Measurements from ENCODE around the gene SORL1. TPM values are rescaled to one million over a fixed set of nuclear protein-coding genes. Genes with fewer than 3 reads are reported as not detected.

The SORL1 gene
- total RNA-seq, 1 experiment from 2014 or later: 68.3 TPM

GRCh38 chr11:121570453-121570852, 118.3 kb downstream of the SORL1 start:
- Mint-ChIP-seq H3K27ac (no peak overlapping the region), H3K9me3 (no peaks in the 10 kb centered on the region), H3K4me3 (no peak overlapping the region), H3K27me3 (ENCODE audit: low read depth) (no peaks in the 10 kb centered on the region), H3K4me1 (peaks cover 7 to 11% of the 10 kb centered on the region in 2 experiments; a peak in 3 of 4 replicates), H3K36me3 (ENCODE audit: insufficient read depth in 1 of 3, low read depth in 3 of 3) (peaks cover 40 to 79% (median 71%) of the 10 kb centered on the region in 3 experiments)
- Histone ChIP-seq H4K91ac (ENCODE audit: insufficient read length, low read depth, low read length) (no peak overlapping the region), H2AK5ac (ENCODE audit: insufficient read length, low read length) (no peak overlapping the region), H4K8ac (replicated peaks; ENCODE audit: insufficient read length, low read depth, low read length) (no peak overlapping the region), H3K23ac (ENCODE audit: insufficient read length, low read depth, low read length) (no peak overlapping the region), H3K14ac (ENCODE audit: insufficient read depth, low read length) (no peak overlapping the region), H3K56ac (ENCODE audit: insufficient read length, low read depth, low read length) (no peak overlapping the region), H3K27me3 (ENCODE audit: insufficient read depth, low read length) (no peaks in the 10 kb centered on the region), H2AFZ (ENCODE audit: low read length) (no peak overlapping the region), H3K23me2 (ENCODE audit: insufficient read length, low read depth, low read length, poor library complexity, severe bottlenecking) (no peaks in the 10 kb centered on the region), H2BK120ac (ENCODE audit: low read depth, low read length, poor library complexity, severe bottlenecking) (no peak overlapping the region), H3K79me1 (ENCODE audit: insufficient read depth, low read depth, low read length, poor library complexity, severe bottlenecking) (no peaks in the 10 kb centered on the region), H3K9me3 (ENCODE audit: control insufficient read depth, low read depth, low read length) (no peaks in the 10 kb centered on the region), H2BK15ac (ENCODE audit: low read depth, low read length) (no peak overlapping the region), H2BK12ac (ENCODE audit: insufficient read length, low read depth, low read length) (no peak overlapping the region), H3K18ac (ENCODE audit: insufficient read length, low read depth, low read length) (no peak overlapping the region), H3K4me2 (ENCODE audit: insufficient read depth, insufficient read length, low read length) (no peak overlapping the region), H3K4me1 (ENCODE audit: insufficient read depth, low read length) (no peaks in the 10 kb centered on the region), H3K9ac (ENCODE audit: extremely low read depth, insufficient read length, low read length) (no peak overlapping the region), H3K79me2 (ENCODE audit: insufficient read depth, low read length) (no peaks in the 10 kb centered on the region), H3T11ph (ENCODE audit: low read length) (no peak overlapping the region), H2BK20ac (ENCODE audit: low read depth, low read length, poor library complexity, severe bottlenecking) (no peak overlapping the region), H4K20me1 (ENCODE audit: control insufficient read depth, insufficient read depth, insufficient read length) (no peaks in the 10 kb centered on the region), H2BK5ac (ENCODE audit: insufficient read length, low read length) (no peak overlapping the region), H4K5ac (ENCODE audit: insufficient read length, low read depth, low read length) (no peak overlapping the region), H3K27ac (ENCODE audit: insufficient read length, low read depth, low read length) (no peak overlapping the region), H3K4ac (ENCODE audit: low read depth, low read length) (no peak overlapping the region)
- no peak for DNase-seq
- no peak for TF ChIP-seq CTCF (conservative IDR thresholded peaks at IDR 0.05)
- no CpG with 5 or more reads among the region's 3 CpGs for WGBS (ENCODE audit: extremely low coverage, insufficient read length, low lambda C conversion rate)

All from H9 (cell line).